Measurements from ENCODE around the gene CLEC2A.
A peak's percentile ranks its signal among the peaks of the same experiment; 100 is the strongest.
"Not testable (repeated sequence)": the region's sequence is repeated elsewhere in the genome, so short reads cannot be mapped to it uniquely, and the experiment has no call there.

CLEC2A gene

GRCh38 chr12:9932270-9932669, at the start of gene CLEC2A:
Gene CLEC2A (minus strand): TSS chr12:9932370. CDS start chr12:9932329, 41 bp downstream.
- no peak for DNase-seq
- intact Hi-C loops (cut with DNase I), result no loop called here

- intact Hi-C loops (cut with DNase I), result no loop called here
- DNase-seq, result no peak
Observed at GRCh38 chr12:9980126-9980525, 48.0 kb upstream of the CLEC2A start.

GRCh38 chr12:9977916-9978315, 45.7 kb upstream of the CLEC2A start:
- intact Hi-C loops (cut with DNase I), result no loop called here
- no peak for DNase-seq

GRCh38 chr12:9976626-9977025, 44.5 kb upstream of the CLEC2A start:
- intact Hi-C loops (cut with DNase I); DNase-seq: not testable (repeated sequence)

- intact Hi-C loops (cut with DNase I), result no loop called here
- no peak for DNase-seq
Observed at GRCh38 chr12:9975614-9976013, 43.4 kb upstream of the CLEC2A start.

- DNase-seq; intact Hi-C loops (cut with DNase I): not testable (repeated sequence)
Observed at GRCh38 chr12:9974731-9975130, 42.6 kb upstream of the CLEC2A start.

- intact Hi-C loops (cut with DNase I), result no loop called here
- no peak for DNase-seq
Observed at GRCh38 chr12:9973949-9974348, 41.8 kb upstream of the CLEC2A start.

GRCh38 chr12:9971181-9971580, 39.0 kb upstream of the CLEC2A start, which contains the start of gene CLEC12A:
Gene CLEC12A (plus strand): TSS chr12:9971409. CDS start chr12:9971597, 188 bp downstream.
- DNase-seq, result no peak
- intact Hi-C loops (cut with DNase I), result no loop called here

- intact Hi-C loops (cut with DNase I), result no loop called here
Observed at GRCh38 chr12:9969673-9970072, 37.5 kb upstream of the CLEC2A start.

GRCh38 chr12:9961901-9962300, 29.7 kb upstream of the CLEC2A start:
- intact Hi-C loops (cut with DNase I), result no loop called here
- DNase-seq, result no peak

More at GRCh38 chr12:9969673-9970072, 37.5 kb upstream of the CLEC2A start:
- DNase-seq, result no peak

GRCh38 chr12:9961106-9961505, 28.9 kb upstream of the CLEC2A start:
- no peak for DNase-seq
- intact Hi-C loops (cut with DNase I), result no loop called here

GRCh38 chr12:9960590-9960989, 28.4 kb upstream of the CLEC2A start:
- DNase-seq, result no peak
- intact Hi-C loops (cut with DNase I), result no loop called here

- intact Hi-C loops (cut with DNase I), result no loop called here
- DNase-seq, result no peak
Observed at GRCh38 chr12:9957834-9958233, 25.7 kb upstream of the CLEC2A start.

GRCh38 chr12:9952954-9953729, 21.0 kb upstream of the CLEC2A start:
- intact Hi-C loops (cut with DNase I), result not testable (repeated sequence)

GRCh38 chr12:9951026-9951675, 19.0 kb upstream of the CLEC2A start:
- DNase-seq, result no peak
- intact Hi-C loops (cut with DNase I), result no loop called here

More at GRCh38 chr12:9952954-9953729, 21.0 kb upstream of the CLEC2A start:
- not testable (repeated sequence) for DNase-seq

- intact Hi-C loops (cut with DNase I), result no loop called here
- DNase-seq, result no peak
Observed at GRCh38 chr12:9948606-9949296, 16.6 kb upstream of the CLEC2A start.

- DNase-seq, result no peak
- intact Hi-C loops (cut with DNase I), result no loop called here
Observed at GRCh38 chr12:9947674-9948073, 15.5 kb upstream of the CLEC2A start.

GRCh38 chr12:9944391-9944790, 12.2 kb upstream of the CLEC2A start:
- intact Hi-C loops (cut with DNase I), result no loop called here
- DNase-seq, result no peak

GRCh38 chr12:9943240-9943639, 11.1 kb upstream of the CLEC2A start:
- intact Hi-C loops (cut with DNase I), result no loop called here
- DNase-seq, result peak in 17 of 42 donors; percentile 3 to 75 (median 30)

GRCh38 chr12:9941838-9942237, 9.7 kb upstream of the CLEC2A start:
- intact Hi-C loops (cut with DNase I), result no loop called here
- DNase-seq, result no peak

All from head of caudate nucleus (tissue), 42 donors.